Measurements from ENCODE around the gene ATE1. TPM values are rescaled to one million over a fixed set of nuclear protein-coding genes. Genes with fewer than 3 reads are reported as not detected.

The ATE1 gene
- total and polyA plus RNA-seq, 4 experiments from 2014 or later: 24.5 to 36.6 (median 25.6) TPM

DNA sequence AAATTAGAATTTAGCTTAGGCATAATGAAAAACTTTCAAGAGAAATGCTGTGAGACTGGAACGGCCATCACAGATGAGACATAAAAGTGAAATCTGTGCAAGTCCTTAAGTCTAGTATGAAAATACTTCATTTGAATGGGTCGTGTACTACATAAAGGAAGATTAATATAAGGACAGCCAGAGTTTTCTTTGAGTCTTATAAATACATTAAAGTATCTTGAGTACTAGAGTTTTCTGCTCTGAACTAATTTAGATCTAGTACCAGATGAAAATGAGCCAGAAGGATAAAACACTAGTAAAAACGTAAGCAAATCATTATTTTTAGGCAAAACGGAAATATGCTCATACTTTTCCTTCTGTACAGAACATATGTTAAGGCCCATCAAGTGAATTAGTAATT lies 93.1 kb downstream of the ATE1 start:
- Mint-ChIP-seq H3K4me3 (no peak overlapping the region), H3K27me3 (no peaks in the 10 kb centered on the region), H3K36me3 (peaks cover 52 to 60% of the 10 kb centered on the region in 2 donors), H3K9me3 (no peaks in the 10 kb centered on the region), H3K27ac (peak overlapping the region in 1 of 7 donors; percentile 24), H3K4me1 (peaks cover 0 to 4% (median 0%) of the 10 kb centered on the region in 4 donors)
- Histone ChIP-seq H3K36me3 (ENCODE audit: insufficient read depth, low read length) (peaks cover 4% of the 10 kb centered on the region), H3K9me3 (ENCODE audit: control insufficient read depth in 1 of 2, low read length in 2 of 2) (no peaks in the 10 kb centered on the region), H3K4me1 (ENCODE audit: insufficient read depth, low read length) (no peaks in the 10 kb centered on the region), H3K27ac (ENCODE audit: low read depth, low read length) (no peak overlapping the region), H3K27me3 (ENCODE audit: insufficient read depth, low read length) (no peaks in the 10 kb centered on the region), H3K4me3 (ENCODE audit: low read length in 2 of 2) (no peak overlapping the region)
- POLR2A ChIA-PET (ENCODE audit: partially characterized antibody): no interaction called here
- intact Hi-C loops (cut with micrococcal nuclease): no loop called here
- CTCF ChIA-PET (ENCODE audit: partially characterized antibody): interaction anchor here (3.5 kb wide), 1 partner anchor 11 kb away, joined by 22 read pairs; no protein-coding TSS in a partner anchor
- no peak for DNase-seq

DNA sequence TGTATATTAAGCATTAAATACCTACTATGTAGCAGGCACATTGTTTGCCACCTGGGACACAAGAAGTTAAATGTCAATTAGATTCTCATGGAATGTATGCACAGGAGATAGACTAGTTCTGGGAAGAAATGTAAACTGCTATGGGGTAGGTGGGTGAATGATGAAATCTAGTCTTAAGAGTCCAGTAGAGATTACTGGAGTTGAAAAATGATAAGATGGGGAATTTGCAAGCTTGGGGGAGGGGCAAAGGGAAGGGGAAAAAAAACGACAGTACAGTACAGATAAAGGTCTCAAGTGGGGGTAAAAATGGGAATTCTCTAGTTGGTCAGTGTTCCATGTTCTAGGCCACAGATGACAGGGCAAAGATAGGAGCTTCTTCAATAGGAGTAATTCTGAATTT lies 94.4 kb downstream of the ATE1 start:
- peaks cover 4% of the 10 kb centered on the region for H3K36me3 ChIP-seq (ENCODE audit: insufficient read depth, low read length)
- H3K36me3 Mint-ChIP-seq: peaks cover 55 to 63% of the 10 kb centered on the region in 2 donors
- no peak overlapping the region for H3K4me3 ChIP-seq (ENCODE audit: low read length in 2 of 2)
- no peaks in the 10 kb centered on the region for H3K27me3 Mint-ChIP-seq
- H3K4me1 Mint-ChIP-seq: peaks cover 0 to 1% (median 0%) of the 10 kb centered on the region in 4 donors
- no peaks in the 10 kb centered on the region for H3K9me3 ChIP-seq (ENCODE audit: control insufficient read depth in 1 of 2, low read length in 2 of 2)
- no peaks in the 10 kb centered on the region for H3K4me1 ChIP-seq (ENCODE audit: insufficient read depth, low read length)
- DNase-seq: no peak
- intact Hi-C loops (cut with micrococcal nuclease): no loop called here
- ChIA-PET CTCF (ENCODE audit: partially characterized antibody) (interaction anchor here (3.5 kb wide), 1 partner anchor 10 kb away, joined by 22 read pairs; no protein-coding TSS in a partner anchor), POLR2A (ENCODE audit: partially characterized antibody) (no interaction called here)
- no peaks in the 10 kb centered on the region for H3K27me3 ChIP-seq (ENCODE audit: insufficient read depth, low read length)
- peak overlapping the region in 1 of 7 donors; percentile 6 for H3K27ac Mint-ChIP-seq
- no peak overlapping the region for H3K27ac ChIP-seq (ENCODE audit: low read depth, low read length)
- H3K9me3 Mint-ChIP-seq: no peaks in the 10 kb centered on the region
- H3K4me3 Mint-ChIP-seq: no peak overlapping the region

DNA sequence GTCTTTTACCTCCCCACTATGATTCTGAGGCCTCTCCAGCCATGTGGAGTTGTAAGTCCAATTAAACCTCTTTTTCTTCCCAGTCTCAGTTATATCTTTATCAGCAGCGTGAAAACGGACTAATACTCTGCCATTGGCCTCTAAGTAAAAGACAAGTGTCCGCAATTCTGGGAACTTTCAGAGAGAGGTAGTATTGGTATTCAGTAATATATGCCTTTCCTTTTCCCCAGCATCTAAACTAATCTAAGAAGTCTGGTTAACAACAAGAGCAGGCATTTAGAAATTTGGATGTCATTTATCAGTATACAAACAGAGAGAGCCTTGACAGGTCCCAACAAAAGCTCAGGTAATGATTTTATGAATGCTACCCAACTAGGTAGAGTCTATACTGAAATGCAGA lies 95.2 kb downstream of the ATE1 start:
- H3K27me3 ChIP-seq (ENCODE audit: insufficient read depth, low read length): no peaks in the 10 kb centered on the region
- ChIA-PET POLR2A (ENCODE audit: partially characterized antibody) (no interaction called here), CTCF (ENCODE audit: partially characterized antibody) (interaction anchor here (3.5 kb wide), 1 partner anchor 9 kb away, joined by 22 read pairs; no protein-coding TSS in a partner anchor)
- peaks cover 4% of the 10 kb centered on the region for H3K36me3 ChIP-seq (ENCODE audit: insufficient read depth, low read length)
- H3K36me3 Mint-ChIP-seq: peaks cover 54 to 61% of the 10 kb centered on the region in 2 donors
- no peaks in the 10 kb centered on the region for H3K27me3 Mint-ChIP-seq
- intact Hi-C loops (cut with micrococcal nuclease): no loop called here
- no peak overlapping the region for H3K27ac Mint-ChIP-seq
- no peaks in the 10 kb centered on the region for H3K4me1 Mint-ChIP-seq
- no peaks in the 10 kb centered on the region for H3K4me1 ChIP-seq (ENCODE audit: insufficient read depth, low read length)
- no peak for DNase-seq
- H3K27ac ChIP-seq (ENCODE audit: low read depth, low read length): no peak overlapping the region
- no peaks in the 10 kb centered on the region for H3K9me3 ChIP-seq (ENCODE audit: control insufficient read depth in 1 of 2, low read length in 2 of 2)
- H3K9me3 Mint-ChIP-seq: no peaks in the 10 kb centered on the region
- H3K4me3 Mint-ChIP-seq: no peak overlapping the region
- no peak overlapping the region for H3K4me3 ChIP-seq (ENCODE audit: low read length in 2 of 2)

DNA sequence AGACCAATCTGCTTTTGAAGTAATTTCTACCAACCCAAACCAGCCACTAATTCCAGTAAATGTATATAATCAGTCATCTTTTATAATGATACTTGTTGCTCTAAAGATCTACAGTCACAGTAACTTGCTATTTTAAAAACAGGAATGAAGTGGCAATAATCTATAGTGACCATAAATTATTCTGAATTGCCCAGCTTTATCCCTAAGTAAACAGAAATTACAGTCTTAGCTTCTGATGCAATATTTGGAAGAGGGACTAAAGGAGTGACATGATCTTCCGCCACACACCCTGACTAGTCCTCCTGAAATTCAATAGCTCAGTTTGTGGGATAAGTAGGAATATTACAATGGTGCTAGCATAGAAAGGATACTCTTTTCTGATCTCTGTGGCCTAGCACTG lies 96.1 kb downstream of the ATE1 start:
- Histone ChIP-seq H3K27ac (ENCODE audit: low read depth, low read length) (no peak overlapping the region), H3K4me3 (ENCODE audit: low read length in 2 of 2) (no peak overlapping the region), H3K4me1 (ENCODE audit: insufficient read depth, low read length) (no peaks in the 10 kb centered on the region), H3K27me3 (ENCODE audit: insufficient read depth, low read length) (no peaks in the 10 kb centered on the region), H3K9me3 (ENCODE audit: control insufficient read depth in 1 of 2, low read length in 2 of 2) (no peaks in the 10 kb centered on the region), H3K36me3 (ENCODE audit: insufficient read depth, low read length) (peaks cover 4% of the 10 kb centered on the region)
- Mint-ChIP-seq H3K4me1 (no peaks in the 10 kb centered on the region), H3K9me3 (no peaks in the 10 kb centered on the region), H3K27me3 (no peaks in the 10 kb centered on the region), H3K4me3 (no peak overlapping the region), H3K27ac (no peak overlapping the region), H3K36me3 (peaks cover 58 to 62% of the 10 kb centered on the region in 2 donors)
- intact Hi-C loops (cut with micrococcal nuclease): no loop called here
- no peak for DNase-seq
- ChIA-PET POLR2A (ENCODE audit: partially characterized antibody) (no interaction called here), CTCF (ENCODE audit: partially characterized antibody) (interaction anchor here (3.5 kb wide), 1 partner anchor 8 kb away, joined by 22 read pairs; no protein-coding TSS in a partner anchor)

DNA sequence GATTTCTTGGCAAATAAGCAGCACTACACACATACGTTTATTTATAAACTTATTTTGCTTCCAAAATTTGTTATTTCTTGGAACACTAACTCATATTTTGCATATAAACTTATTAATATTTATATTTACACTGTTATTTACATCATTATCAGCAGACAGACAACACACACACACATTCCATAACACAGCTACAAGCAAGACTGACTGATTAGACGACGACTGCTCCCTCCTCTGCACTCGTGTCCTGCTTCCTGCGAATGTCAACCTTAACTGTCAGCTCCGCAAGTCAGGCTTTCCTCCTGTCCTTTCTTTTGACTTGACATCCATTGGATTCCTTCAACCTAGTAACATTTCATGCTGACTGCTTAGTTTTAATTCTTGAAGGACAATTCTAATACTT lies 96.6 kb downstream of the ATE1 start:
- H3K4me3 Mint-ChIP-seq: no peak overlapping the region
- Histone ChIP-seq H3K4me3 (ENCODE audit: low read length in 2 of 2) (no peak overlapping the region), H3K9me3 (ENCODE audit: control insufficient read depth in 1 of 2, low read length in 2 of 2) (no peaks in the 10 kb centered on the region), H3K4me1 (ENCODE audit: insufficient read depth, low read length) (no peaks in the 10 kb centered on the region), H3K27me3 (ENCODE audit: insufficient read depth, low read length) (no peaks in the 10 kb centered on the region), H3K27ac (ENCODE audit: low read depth, low read length) (no peak overlapping the region), H3K36me3 (ENCODE audit: insufficient read depth, low read length) (peaks cover 4% of the 10 kb centered on the region)
- CTCF ChIA-PET (ENCODE audit: partially characterized antibody): interaction anchor here (3.5 kb wide), 1 partner anchor 8 kb away, joined by 22 read pairs; no protein-coding TSS in a partner anchor
- no peaks in the 10 kb centered on the region for H3K27me3 Mint-ChIP-seq
- H3K36me3 Mint-ChIP-seq: peaks cover 57 to 61% of the 10 kb centered on the region in 2 donors
- intact Hi-C loops (cut with micrococcal nuclease): no loop called here
- POLR2A ChIA-PET (ENCODE audit: partially characterized antibody): no interaction called here
- H3K4me1 Mint-ChIP-seq: no peaks in the 10 kb centered on the region
- peak overlapping the region in 3 of 7 donors; percentile 29 to 77 (median 52) for H3K27ac Mint-ChIP-seq
- no peaks in the 10 kb centered on the region for H3K9me3 Mint-ChIP-seq
- no peak for DNase-seq

DNA sequence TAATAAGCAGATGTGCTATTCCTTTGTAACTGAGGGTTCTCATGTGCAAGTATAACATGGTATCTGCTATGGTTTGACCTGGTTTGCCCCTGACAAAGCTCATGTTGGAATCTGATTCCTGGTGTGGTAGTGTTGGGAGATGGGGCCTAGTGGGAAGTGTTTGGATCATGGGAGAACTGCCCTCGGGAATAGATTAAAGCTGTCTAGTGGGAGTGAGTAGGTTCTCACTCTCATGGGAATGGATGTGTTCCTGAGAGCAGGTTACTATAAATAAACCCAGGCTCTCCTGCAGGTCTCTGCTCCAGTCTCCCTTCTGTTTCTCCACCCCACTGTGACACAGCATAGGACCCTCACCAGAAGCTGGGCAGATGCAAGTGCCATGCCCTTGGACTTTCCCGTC lies 97.7 kb downstream of the ATE1 start:
- H3K4me3 Mint-ChIP-seq: no peak overlapping the region
- CTCF ChIA-PET (ENCODE audit: partially characterized antibody): interaction anchor here (0.6 kb wide), 1 partner anchor 29 kb away, joined by 3 read pairs; no protein-coding TSS in a partner anchor
- H3K36me3 Mint-ChIP-seq: peaks cover 50 to 53% of the 10 kb centered on the region in 2 donors

DNA sequence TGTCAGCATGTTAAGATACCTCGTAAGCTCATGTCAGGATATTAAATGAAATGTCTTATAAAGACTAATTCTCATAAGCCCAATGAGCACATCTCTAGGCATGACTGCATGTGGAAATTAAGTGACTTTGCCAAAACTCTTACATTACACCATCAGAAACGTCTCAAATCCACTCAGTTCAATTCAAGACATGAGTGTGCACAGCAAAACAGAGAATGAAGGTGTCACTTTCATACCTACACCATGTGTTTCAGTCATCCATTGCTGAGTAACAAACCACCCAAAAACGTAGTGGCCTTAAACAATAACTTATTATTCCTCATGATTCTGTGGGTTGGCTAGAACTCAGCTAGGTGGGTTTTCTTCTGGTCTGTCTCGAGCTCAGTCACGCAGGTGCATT lies 99.8 kb downstream of the ATE1 start:
- Histone ChIP-seq H3K27me3 (ENCODE audit: insufficient read depth, low read length) (no peaks in the 10 kb centered on the region), H3K4me1 (ENCODE audit: insufficient read depth, low read length) (no peaks in the 10 kb centered on the region), H3K27ac (ENCODE audit: low read depth, low read length) (no peak overlapping the region), H3K36me3 (ENCODE audit: insufficient read depth, low read length) (no peaks in the 10 kb centered on the region), H3K9me3 (ENCODE audit: control insufficient read depth in 1 of 2, low read length in 2 of 2) (no peaks in the 10 kb centered on the region), H3K4me3 (ENCODE audit: low read length in 2 of 2) (no peak overlapping the region)
- CTCF ChIA-PET (ENCODE audit: partially characterized antibody): interaction anchor here (1.4 kb wide), 1 partner anchor 21 kb away, joined by 4 read pairs; no protein-coding TSS in a partner anchor
- Mint-ChIP-seq H3K27me3 (no peaks in the 10 kb centered on the region), H3K4me3 (no peak overlapping the region), H3K9me3 (no peaks in the 10 kb centered on the region), H3K36me3 (peaks cover 35 to 36% of the 10 kb centered on the region in 2 donors), H3K27ac (peak overlapping the region in 1 of 7 donors; percentile 20), H3K4me1 (peaks cover 0 to 5% (median 1%) of the 10 kb centered on the region in 4 donors)
- no peak for DNase-seq
- intact Hi-C loops (cut with micrococcal nuclease): no loop called here
- POLR2A ChIA-PET (ENCODE audit: partially characterized antibody): no interaction called here

More for the DNA sequence above, 97.7 kb downstream of the ATE1 start:
- no peak for DNase-seq
- Mint-ChIP-seq H3K27me3 (no peaks in the 10 kb centered on the region), H3K27ac (no peak overlapping the region), H3K4me1 (peaks cover 0 to 3% (median 0%) of the 10 kb centered on the region in 4 donors), H3K9me3 (no peaks in the 10 kb centered on the region)
- no peak overlapping the region for H3K4me3 ChIP-seq (ENCODE audit: low read length in 2 of 2)
- H3K27me3 ChIP-seq (ENCODE audit: insufficient read depth, low read length): no peaks in the 10 kb centered on the region
- no peaks in the 10 kb centered on the region for H3K9me3 ChIP-seq (ENCODE audit: control insufficient read depth in 1 of 2, low read length in 2 of 2)
- POLR2A ChIA-PET (ENCODE audit: partially characterized antibody): no interaction called here
- H3K4me1 ChIP-seq (ENCODE audit: insufficient read depth, low read length): no peaks in the 10 kb centered on the region
- H3K27ac ChIP-seq (ENCODE audit: low read depth, low read length): no peak overlapping the region
- no peaks in the 10 kb centered on the region for H3K36me3 ChIP-seq (ENCODE audit: insufficient read depth, low read length)
- intact Hi-C loops (cut with micrococcal nuclease): no loop called here

Data from CD4-positive, alpha-beta memory T cell (primary cell).